ENCODE data around the gene MPC1L.
A peak's percentile ranks its signal among the peaks of the same experiment; 100 is the strongest.
"Not testable (repeated sequence)": the region's sequence is repeated elsewhere in the genome, so short reads cannot be mapped to it uniquely, and the experiment has no call there.

The MPC1L gene

GRCh38 chrX:40623139-40623536 lies at the start of gene MPC1L:
Gene MPC1L (plus strand): TSS chrX:40623428. CDS start chrX:40623566, 138 bp downstream.
- no peak within 1 kb of the TSS for H3K4me3 ChIP-seq (replicated peaks; ENCODE audit: low read depth, low read length)
- no peak for TF ChIP-seq CTCF (IDR thresholded peaks at IDR 0.05; ENCODE audit: low read length, missing control alignments)
- no peak for DNase-seq (ENCODE audit: low read depth)

- H3K4me3 ChIP-seq (replicated peaks; ENCODE audit: low read depth, low read length), result no peak overlapping the region
- TF ChIP-seq CTCF (IDR thresholded peaks at IDR 0.05; ENCODE audit: low read length, missing control alignments), result peak; percentile 65
- peak; percentile 17 for DNase-seq (ENCODE audit: low read depth)
Observed at GRCh38 chrX:40573763-40574162, 49.5 kb upstream of the MPC1L start.

- DNase-seq (ENCODE audit: low read depth), result peak; percentile 48
- H3K4me3 ChIP-seq (replicated peaks; ENCODE audit: low read depth, low read length), result not testable (repeated sequence)
Observed at GRCh38 chrX:40575411-40575810, 47.8 kb upstream of the MPC1L start.

GRCh38 chrX:40576291-40576690 lies 46.9 kb upstream of the MPC1L start:
- DNase-seq (ENCODE audit: low read depth), result no peak
- no peak overlapping the region for H3K4me3 ChIP-seq (replicated peaks; ENCODE audit: low read depth, low read length)
- no peak for TF ChIP-seq CTCF (IDR thresholded peaks at IDR 0.05; ENCODE audit: low read length, missing control alignments)

GRCh38 chrX:40578039-40578695 lies 45.1 kb upstream of the MPC1L start:
- TF ChIP-seq CTCF (IDR thresholded peaks at IDR 0.05; ENCODE audit: low read length, missing control alignments), result no peak
- no peak for DNase-seq (ENCODE audit: low read depth)
- no peak overlapping the region for H3K4me3 ChIP-seq (replicated peaks; ENCODE audit: low read depth, low read length)

- no peak for TF ChIP-seq CTCF (IDR thresholded peaks at IDR 0.05; ENCODE audit: low read length, missing control alignments)
- no peak for DNase-seq (ENCODE audit: low read depth)
- H3K4me3 ChIP-seq (replicated peaks; ENCODE audit: low read depth, low read length), result no peak overlapping the region
Observed at GRCh38 chrX:40579141-40579540, 44.1 kb upstream of the MPC1L start.

- DNase-seq (ENCODE audit: low read depth), result no peak
- no peak for TF ChIP-seq CTCF (IDR thresholded peaks at IDR 0.05; ENCODE audit: low read length, missing control alignments)
- peak overlapping the region; percentile 76 for H3K4me3 ChIP-seq (replicated peaks; ENCODE audit: low read depth, low read length)
Observed at GRCh38 chrX:40579900-40580536, 43.2 kb upstream of the MPC1L start.
